Measurements from ENCODE around the gene FOXN3.
"Not testable (repeated sequence)": the region's sequence is repeated elsewhere in the genome, so short reads cannot be mapped to it uniquely, and the experiment has no call there.

The FOXN3 gene

GRCh38 chr14:89267163-89267562 is 149.9 kb downstream of the FOXN3 start:
- DNase-seq = no peak

GRCh38 chr14:89266754-89267153 is 150.3 kb downstream of the FOXN3 start:
- DNase-seq = no peak

GRCh38 chr14:89265234-89265633 is 151.8 kb downstream of the FOXN3 start:
- no peak for DNase-seq

GRCh38 chr14:89264196-89264800 is 152.7 kb downstream of the FOXN3 start:
- DNase-seq = no peak

- no peak for DNase-seq
Observed at GRCh38 chr14:89262041-89262440, 155.0 kb downstream of the FOXN3 start.

GRCh38 chr14:89260898-89261297 is 156.1 kb downstream of the FOXN3 start:
- no peak for DNase-seq

GRCh38 chr14:89259951-89260609 is 157.0 kb downstream of the FOXN3 start:
- no peak for DNase-seq

- DNase-seq = no peak
Observed at GRCh38 chr14:89258728-89259273, 158.2 kb downstream of the FOXN3 start.

- DNase-seq = no peak
Observed at GRCh38 chr14:89256951-89257350, 160.1 kb downstream of the FOXN3 start.

- no peak for DNase-seq
Observed at GRCh38 chr14:89256283-89256682, 160.8 kb downstream of the FOXN3 start.

- no peak for DNase-seq
Observed at GRCh38 chr14:89255852-89256251, 161.2 kb downstream of the FOXN3 start.

- DNase-seq = no peak
Observed at GRCh38 chr14:89255012-89255411, 162.0 kb downstream of the FOXN3 start.

- peak; percentile 66 for DNase-seq
Observed at GRCh38 chr14:89254166-89254909, 162.7 kb downstream of the FOXN3 start.

- peak; percentile 43 for DNase-seq
Observed at GRCh38 chr14:89252887-89253532, 164.0 kb downstream of the FOXN3 start.

GRCh38 chr14:89251061-89251460 is 166.0 kb downstream of the FOXN3 start:
- no peak for DNase-seq

GRCh38 chr14:89250655-89250975 is 166.4 kb downstream of the FOXN3 start:
- not testable (repeated sequence) for DNase-seq

- DNase-seq = no peak
Observed at GRCh38 chr14:89249972-89250654, 166.9 kb downstream of the FOXN3 start.

- no peak for DNase-seq
Observed at GRCh38 chr14:89249065-89249695, 167.9 kb downstream of the FOXN3 start.

GRCh38 chr14:89248411-89249064 is 168.5 kb downstream of the FOXN3 start:
- no peak for DNase-seq

GRCh38 chr14:89247457-89248122 is 169.4 kb downstream of the FOXN3 start:
- peak; percentile 14 for DNase-seq

- DNase-seq = no peak
Observed at GRCh38 chr14:89246290-89246689, 170.7 kb downstream of the FOXN3 start.
